Mesenchymal stem cell (in vitro differentiated cells and primary cell): ENCODE results near the gene PCDHB3. TPM values are rescaled to one million over a fixed set of nuclear protein-coding genes. Genes with fewer than 3 reads are reported as not detected.
A peak's percentile ranks its signal among the peaks of the same experiment; 100 is the strongest.

ENCODE experiments used
- DNase-seq: peaks from one replicate; pipeline ENCODE4 v3.0.0-alpha.2; 2013
- H2AFZ ChIP-seq: one replicate; pipeline ENCODE4 v1.6.1; 2013; ENCODE audit warnings: low read depth, mild to moderate bottlenecking, control low read depth, inconsistent platforms, low read length, moderate library complexity
- H2AK5ac ChIP-seq: 2 replicates; pipeline ENCODE4 v1.6.1; 2013; ENCODE audit warnings: low read length, moderate library complexity, mild to moderate bottlenecking, inconsistent platforms; ENCODE audit not compliant: severe bottlenecking
- H2BK120ac ChIP-seq: one replicate; pipeline ENCODE4 v1.6.1; 2013; ENCODE audit warnings: low read depth, mild to moderate bottlenecking, inconsistent platforms, low read length, moderate library complexity
- H2BK12ac ChIP-seq, 2 experiments: one replicate each; pipeline ENCODE4 v1.6.1; 2013; ENCODE audit warnings: inconsistent platforms in 2 of 2, low read length in 2 of 2, mild to moderate bottlenecking in 2 of 2, moderate library complexity in 2 of 2, control low read depth in 1 of 2
- H2BK15ac ChIP-seq: one replicate; pipeline ENCODE4 v1.6.1; 2013; ENCODE audit warnings: mild to moderate bottlenecking, low read depth, inconsistent platforms; ENCODE audit not compliant: poor library complexity, severe bottlenecking
- H2BK5ac ChIP-seq: 2 replicates; pipeline ENCODE4 v1.6.1; 2013; ENCODE audit warnings: low read depth, mild to moderate bottlenecking, low read length, control low read depth, inconsistent platforms; ENCODE audit not compliant: poor library complexity, severe bottlenecking
- H3K14ac ChIP-seq, 2 experiments: one replicate each; pipeline ENCODE4 v1.6.1; 2013; ENCODE audit warnings: inconsistent platforms in 2 of 2, low read length in 2 of 2, control low read depth in 1 of 2, mild to moderate bottlenecking in 1 of 2, moderate library complexity in 1 of 2
- H3K18ac ChIP-seq, 2 experiments: one replicate each; pipeline ENCODE4 v1.6.1; 2013; ENCODE audit warnings: inconsistent platforms in 2 of 2, low read length in 2 of 2, control low read depth in 1 of 2, low read depth in 1 of 2, mild to moderate bottlenecking in 1 of 2
- H3K23ac ChIP-seq, 2 experiments: one replicate each; pipeline ENCODE4 v1.6.1; 2013; ENCODE audit warnings: inconsistent platforms in 2 of 2, low read length in 2 of 2, mild to moderate bottlenecking in 2 of 2, moderate library complexity in 2 of 2, control low read depth in 1 of 2
- H3K27ac ChIP-seq: 2 replicates; pipeline ENCODE4 v1.5.1; 2013; ENCODE audit warnings: mild to moderate bottlenecking, moderate library complexity, low read length, control low read depth, inconsistent platforms; ENCODE audit not compliant: poor library complexity, severe bottlenecking
- H3K27me3 ChIP-seq, 2 experiments: 2 replicates each; pipeline versions ENCODE4 v1.6.1 to v1.7.0; 2013; ENCODE audit warnings: low read length in 2 of 2, mild to moderate bottlenecking in 2 of 2, moderate library complexity in 2 of 2, control low read depth in 1 of 2, inconsistent platforms in 1 of 2; ENCODE audit not compliant: control insufficient read depth in 1 of 2, insufficient read depth in 1 of 2
- H3K36me3 ChIP-seq, 2 experiments: 2 replicates each; pipeline versions ENCODE4 v1.6.1 to v1.7.0; 2013; ENCODE audit warnings: low read length in 2 of 2, control low read depth in 1 of 2, inconsistent platforms in 1 of 2, low read depth in 1 of 2, mild to moderate bottlenecking in 1 of 2; ENCODE audit not compliant: insufficient read depth in 2 of 2, control insufficient read depth in 1 of 2
- H3K4ac ChIP-seq, 2 experiments: one replicate each; pipeline ENCODE4 v1.6.1; 2013; ENCODE audit warnings: inconsistent platforms in 2 of 2, low read length in 2 of 2, mild to moderate bottlenecking in 2 of 2, moderate library complexity in 2 of 2, control low read depth in 1 of 2, low read depth in 1 of 2
- H3K4me1 ChIP-seq: 2 replicates; pipeline ENCODE4 v1.6.1; 2013; ENCODE audit warnings: low read depth, low read length, control low read depth; ENCODE audit not compliant: control insufficient read depth, insufficient read depth
- H3K4me2 ChIP-seq: 2 replicates; pipeline ENCODE4 v1.6.1; 2013; ENCODE audit warnings: low read length, mild to moderate bottlenecking, inconsistent platforms; ENCODE audit not compliant: poor library complexity, severe bottlenecking
- H3K4me3 ChIP-seq, 2 experiments: 2 replicates each; pipeline versions ENCODE4 v1.5.1 to v1.7.0; 2013; ENCODE audit warnings: low read length in 2 of 2, mild to moderate bottlenecking in 2 of 2, control low read depth in 1 of 2, low read depth in 1 of 2; ENCODE audit not compliant: insufficient read depth in 1 of 2
- H3K79me1 ChIP-seq: replicated peaks from 2 replicates; pipeline ENCODE4 v1.6.1; 2013; ENCODE audit warnings: mild to moderate bottlenecking, control low read depth, low read length, inconsistent platforms; ENCODE audit not compliant: poor library complexity, severe bottlenecking
- H3K9ac ChIP-seq: 2 replicates; pipeline ENCODE4 v1.7.0; 2013; ENCODE audit warnings: mild to moderate bottlenecking, low read length, moderate library complexity
- H3K9me3 ChIP-seq: 2 replicates; pipeline ENCODE4 v1.7.0; 2013; ENCODE audit warnings: mild to moderate bottlenecking, low read length; ENCODE audit not compliant: control insufficient read depth
- H4K8ac ChIP-seq: one replicate; pipeline ENCODE4 v1.6.1; 2013; ENCODE audit warnings: inconsistent platforms, mild to moderate bottlenecking, low read length, moderate library complexity
- H4K91ac ChIP-seq: one replicate; pipeline ENCODE4 v1.6.1; 2013; ENCODE audit warnings: mild to moderate bottlenecking, low read length, inconsistent platforms
- WGBS: methylation state at CpG from one replicate; pipeline ENCODE4 v1.1.7; 2013; ENCODE audit warnings: mixed read lengths; 5-methylcytosine and 5-hydroxymethylcytosine counted together
- polyA plus RNA-seq, 2 experiments: library from polyadenylated mRNA; stranded (reverse); fragments of 200-250 nt; gene quantifications; one replicate each; pipeline ENCODE4 v1.2.3, GENCODE V29; 2013

PCDHB3 gene
- polyA plus RNA-seq (2013, experiment 1 of 2) = 1.4 TPM
- 1.5 TPM for polyA plus RNA-seq (2013, experiment 2 of 2)

GRCh38 chr5:141100243-141100805, at the start of gene PCDHB3:
Gene PCDHB3, plus strand, starts transcription at chr5:141100473. Its CDS starts 177 bp downstream, at chr5:141100650.
- no peak within 1 kb of the TSS for H3K4me2 ChIP-seq
- peaks cover 19% of the 10 kb centered on the region for H3K79me1 ChIP-seq
- no peak within 1 kb of the TSS for H4K91ac ChIP-seq
- no peak within 1 kb of the TSS for H2AFZ ChIP-seq
- peaks cover 29% of the 10 kb centered on the region for H3K9me3 ChIP-seq
- H2BK5ac ChIP-seq = no peak within 1 kb of the TSS
- no peak within 1 kb of the TSS for H2BK15ac ChIP-seq
- H3K23ac ChIP-seq = no peak within 1 kb of the TSS
- WGBS = 70% methylated on average over 19 of the region's 19 CpGs
- no peak within 1 kb of the TSS for H2BK12ac ChIP-seq
- peaks cover under 1% of the 10 kb centered on the region for H3K4me1 ChIP-seq
- no peaks in the 10 kb centered on the region for H3K27me3 ChIP-seq
- DNase-seq = peak; percentile 38
- H3K4me3 ChIP-seq = peak within 1 kb of the TSS in 1 of 2 experiments; percentile 50
- no peak within 1 kb of the TSS for H3K27ac ChIP-seq
- H3K14ac ChIP-seq = no peak within 1 kb of the TSS
- no peak within 1 kb of the TSS for H2BK120ac ChIP-seq
- H3K36me3 ChIP-seq = peaks cover 0 to 37% of the 10 kb centered on the region in 2 experiments
- H4K8ac ChIP-seq = no peak within 1 kb of the TSS
- no peak within 1 kb of the TSS for H2AK5ac ChIP-seq
- no peak within 1 kb of the TSS for H3K4ac ChIP-seq
- peak within 1 kb of the TSS; percentile 66 for H3K9ac ChIP-seq
- H3K18ac ChIP-seq = no peak within 1 kb of the TSS

DNA sequence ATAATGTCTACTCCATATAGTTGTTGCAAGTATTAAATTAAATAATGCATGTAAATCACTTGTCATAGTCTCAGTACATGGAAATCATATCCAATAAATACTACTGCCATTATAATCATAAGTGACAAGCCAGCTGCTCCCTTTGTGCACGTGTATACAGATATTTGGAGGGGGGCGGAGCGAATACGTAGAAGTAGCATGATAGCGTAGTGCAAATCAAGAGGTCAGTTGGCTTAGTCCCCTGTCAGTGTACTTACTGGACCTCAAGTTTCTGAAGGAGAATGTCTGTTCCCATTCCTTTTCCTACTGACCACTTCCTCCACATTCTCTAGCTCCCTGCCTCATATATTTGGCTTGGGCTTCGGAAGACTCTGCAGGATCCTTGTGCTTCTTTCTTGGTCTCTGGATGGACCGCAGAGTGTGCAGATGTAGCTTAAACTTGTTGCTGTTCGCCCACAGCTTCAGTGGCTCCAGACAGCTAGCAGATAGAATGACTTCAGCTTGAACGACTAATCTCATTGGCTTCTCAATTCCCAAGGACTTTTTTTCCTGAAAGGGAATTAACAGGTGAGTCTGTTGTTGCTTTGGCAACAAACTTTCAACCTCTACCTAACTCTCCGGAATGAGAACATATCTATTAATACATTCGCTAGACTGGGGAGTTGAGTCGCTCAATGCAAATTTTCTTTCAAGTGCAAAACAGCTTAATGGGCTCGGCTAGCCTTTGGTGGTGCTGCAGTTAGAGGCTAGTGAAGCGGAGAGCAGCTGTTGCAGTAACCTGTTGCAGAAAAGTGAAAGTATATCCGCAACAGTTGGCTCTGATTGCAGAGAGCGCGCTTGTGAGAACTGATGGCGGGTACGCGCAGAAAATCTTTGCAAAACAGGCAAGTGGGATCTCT, 49.4 kb upstream of the PCDHB3 start, which contains the start of gene PCDHB1:
Gene PCDHB1 (plus strand): TSS at position 753 of the 899 bp plus-strand sequence. CDS start 97 bp downstream, at position 850.
- Histone ChIP-seq H2BK15ac (no peak within 1 kb of the TSS), H3K79me1 (no peaks in the 10 kb centered on the region), H2BK12ac (no peak within 1 kb of the TSS), H3K14ac (peak within 1 kb of the TSS in 1 of 2 experiments; percentile 36), H3K27ac (no peak within 1 kb of the TSS), H3K9me3 (peaks cover 22% of the 10 kb centered on the region), H3K18ac (no peak within 1 kb of the TSS), H4K8ac (peak within 1 kb of the TSS; percentile 49), H3K4me1 (peaks cover 7% of the 10 kb centered on the region), H2BK5ac (no peak within 1 kb of the TSS), H3K23ac (no peak within 1 kb of the TSS), H2AFZ (peak within 1 kb of the TSS; percentile 93), H3K4me3 (peak within 1 kb of the TSS; percentile 63 to 72), H3K9ac (no peak within 1 kb of the TSS), H4K91ac (no peak within 1 kb of the TSS), H3K4ac (no peak within 1 kb of the TSS), H3K27me3 (peaks cover 7 to 14% of the 10 kb centered on the region in 2 experiments), H3K36me3 (no peaks in the 10 kb centered on the region), H3K4me2 (peak within 1 kb of the TSS; percentile 100), H2AK5ac (no peak within 1 kb of the TSS), H2BK120ac (no peak within 1 kb of the TSS)
- WGBS = 9% methylated on average over 18 of the region's 20 CpGs
- peak; percentile 33 for DNase-seq

- no peak overlapping the region for H3K4ac ChIP-seq
- peaks cover 26% of the 10 kb centered on the region for H3K9me3 ChIP-seq
- no peak overlapping the region for H3K23ac ChIP-seq
- H2AK5ac ChIP-seq = no peak overlapping the region
- no peak overlapping the region for H3K18ac ChIP-seq
- H3K4me2 ChIP-seq = peak overlapping the region; percentile 100
- H2AFZ ChIP-seq = peak overlapping the region; percentile 93
- no peak overlapping the region for H2BK12ac ChIP-seq
- peaks cover 7% of the 10 kb centered on the region for H3K4me1 ChIP-seq
- H3K14ac ChIP-seq = peak overlapping the region in 1 of 2 experiments; percentile 36
- H4K91ac ChIP-seq = no peak overlapping the region
- H3K36me3 ChIP-seq = no peaks in the 10 kb centered on the region
- peaks cover 7 to 14% of the 10 kb centered on the region in 2 experiments for H3K27me3 ChIP-seq
- peak overlapping the region; percentile 63 to 72 for H3K4me3 ChIP-seq
- H3K27ac ChIP-seq = no peak overlapping the region
- 4% methylated on average over 19 of the region's 19 CpGs for WGBS
- no peak overlapping the region for H2BK15ac ChIP-seq
- H3K79me1 ChIP-seq = no peaks in the 10 kb centered on the region
- no peak for DNase-seq
- H4K8ac ChIP-seq = peak overlapping the region; percentile 49
- H2BK5ac ChIP-seq = no peak overlapping the region
- no peak overlapping the region for H2BK120ac ChIP-seq
- H3K9ac ChIP-seq = no peak overlapping the region
Observed at GRCh38 chr5:141051521-141051866, 48.8 kb upstream of the PCDHB3 start.

DNA sequence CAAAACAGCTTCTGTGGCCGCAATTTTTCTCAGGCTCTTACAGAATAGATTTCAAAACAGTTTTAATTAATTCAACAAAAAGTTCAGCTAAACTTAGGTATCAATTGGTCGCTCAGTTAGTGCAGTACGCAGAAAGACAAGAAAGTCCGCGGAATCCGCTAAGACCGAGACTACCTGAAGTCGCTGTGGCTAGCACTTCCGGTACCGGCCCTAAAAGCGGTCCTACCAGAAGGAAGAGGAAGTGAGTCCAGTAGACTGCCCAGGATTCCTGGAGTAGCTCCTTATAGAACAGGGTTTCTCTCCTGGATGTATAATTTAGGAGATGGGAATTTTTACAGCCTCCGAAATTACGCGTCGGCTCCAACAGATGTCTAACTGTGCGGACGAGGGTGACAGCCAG, 22.4 kb upstream of the PCDHB3 start:
- Histone ChIP-seq H4K91ac (no peak overlapping the region), H3K27me3 (no peaks in the 10 kb centered on the region), H3K79me1 (no peaks in the 10 kb centered on the region), H3K4ac (no peak overlapping the region), H2BK5ac (no peak overlapping the region), H3K36me3 (no peaks in the 10 kb centered on the region), H3K23ac (no peak overlapping the region), H3K14ac (no peak overlapping the region), H4K8ac (no peak overlapping the region), H3K27ac (no peak overlapping the region), H3K18ac (no peak overlapping the region), H2AK5ac (no peak overlapping the region), H2BK12ac (no peak overlapping the region), H3K9me3 (peaks cover 8% of the 10 kb centered on the region), H2BK120ac (no peak overlapping the region), H3K9ac (no peak overlapping the region), H2AFZ (no peak overlapping the region), H2BK15ac (no peak overlapping the region), H3K4me1 (no peaks in the 10 kb centered on the region), H3K4me2 (no peak overlapping the region), H3K4me3 (peak overlapping the region in 1 of 2 experiments; percentile 51)
- DNase-seq = no peak
- WGBS = 99% methylated on average over 17 of the region's 17 CpGs
